KOPT-K1 (cell line): ENCODE measurements around the gene KLK8.
"Not testable (repeated sequence)": the region's sequence is repeated elsewhere in the genome, so short reads cannot be mapped to it uniquely, and the experiment has no call there.

Experiments
- H3K27ac ChIP-seq: fragments of 200-600 bp; sonication (generic); 2 replicates; pipeline ENCODE4 v1.5.1; 2016; ENCODE audit warnings: antibody characterized with exemption, mild to moderate bottlenecking, low read depth, low read length; ENCODE audit not compliant: poor library complexity, severe bottlenecking
- H3K36me3 ChIP-seq: fragments of 200-600 bp; sonication (generic); 2 replicates; pipeline ENCODE4 v1.5.1; 2017; ENCODE audit warnings: antibody characterized with exemption, mild to moderate bottlenecking, low read length, moderate library complexity; ENCODE audit not compliant: insufficient read depth
- H3K9me3 ChIP-seq: fragments of 200-600 bp; sonication (generic); 2 replicates; pipeline ENCODE4 v1.5.1; 2017; ENCODE audit warnings: antibody characterized with exemption, low read length, mild to moderate bottlenecking; ENCODE audit not compliant: insufficient read depth, poor library complexity, severe bottlenecking

The KLK8 gene

GRCh38 chr19:50981587-50982146 lies 19.7 kb downstream of the KLK8 start:
- H3K36me3 ChIP-seq = no peaks in the 10 kb centered on the region
- no peak overlapping the region for H3K27ac ChIP-seq
- H3K9me3 ChIP-seq = no peaks in the 10 kb centered on the region

DNA sequence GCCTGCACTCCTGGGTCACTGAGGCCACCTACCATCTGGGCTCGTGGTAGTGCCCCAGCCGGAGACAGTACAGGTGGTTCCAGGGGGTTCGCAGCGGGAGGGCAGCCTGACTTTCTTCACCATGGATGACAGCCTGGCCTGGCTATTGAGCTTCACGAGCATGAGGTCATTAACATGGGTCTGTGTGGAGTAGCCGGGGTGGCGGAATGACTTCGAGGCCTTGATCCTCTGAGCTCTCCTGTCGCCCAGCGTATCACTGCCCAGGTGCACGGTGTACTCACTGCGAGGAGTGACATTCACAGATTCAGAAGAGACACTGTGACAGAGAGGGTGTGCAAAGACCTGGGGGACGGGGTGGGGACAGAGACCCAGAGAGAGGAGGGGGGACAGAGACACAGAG lies 21.2 kb downstream of the KLK8 start:
- H3K9me3 ChIP-seq = no peaks in the 10 kb centered on the region

DNA sequence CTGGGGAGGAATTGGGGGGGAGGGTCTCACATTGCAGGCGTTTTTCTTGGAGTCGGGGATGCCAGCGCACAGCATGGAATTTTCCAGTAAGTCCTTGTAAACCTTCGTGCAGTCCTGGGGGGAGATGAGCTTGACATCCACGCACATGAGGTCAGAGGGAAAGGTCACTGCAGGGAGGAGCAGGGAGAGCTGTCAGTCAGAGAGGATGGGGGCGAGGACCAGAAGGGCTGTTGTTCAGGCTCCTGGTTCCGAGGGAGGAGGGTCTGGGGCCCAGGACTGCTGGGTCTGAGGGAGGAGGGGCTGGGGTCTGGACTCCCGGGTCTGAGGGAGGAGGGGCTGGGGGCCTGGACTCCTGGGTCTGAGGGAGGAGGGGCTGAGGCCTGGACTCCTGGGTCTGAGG lies 21.6 kb downstream of the KLK8 start:
- no peak overlapping the region for H3K27ac ChIP-seq

More for the DNA sequence above, 21.2 kb downstream of the KLK8 start:
- no peaks in the 10 kb centered on the region for H3K36me3 ChIP-seq
- H3K27ac ChIP-seq = no peak overlapping the region

GRCh38 chr19:50978772-50979390 lies 22.5 kb downstream of the KLK8 start:
- H3K36me3 ChIP-seq = no peaks in the 10 kb centered on the region
- H3K9me3 ChIP-seq = no peaks in the 10 kb centered on the region
- H3K27ac ChIP-seq = no peak overlapping the region

More for the DNA sequence above, 21.6 kb downstream of the KLK8 start:
- H3K9me3 ChIP-seq = no peaks in the 10 kb centered on the region
- no peaks in the 10 kb centered on the region for H3K36me3 ChIP-seq

DNA sequence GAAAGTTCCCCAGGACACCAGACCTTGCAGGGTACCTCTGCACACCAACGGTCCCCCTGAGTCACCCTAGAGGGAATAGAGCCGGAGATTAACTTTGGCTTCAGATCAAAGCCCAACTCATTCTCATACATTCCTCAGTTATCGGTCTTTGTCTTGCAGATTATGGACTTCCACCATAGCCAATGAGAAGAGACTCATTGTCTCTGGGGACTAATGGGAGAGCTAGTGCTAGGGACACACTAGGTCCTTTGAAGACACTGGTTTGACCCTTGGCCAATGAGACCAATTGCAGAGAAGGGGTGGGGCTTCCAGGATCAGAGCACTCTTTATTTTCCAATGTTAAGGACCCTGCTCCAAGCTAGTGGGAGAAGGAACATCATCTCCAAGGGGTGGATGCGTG lies 23.8 kb downstream of the KLK8 start:
- H3K27ac ChIP-seq = no peak overlapping the region
- H3K36me3 ChIP-seq = no peaks in the 10 kb centered on the region
- H3K9me3 ChIP-seq = no peaks in the 10 kb centered on the region

GRCh38 chr19:50975766-50976165 lies 25.6 kb downstream of the KLK8 start:
- H3K9me3 ChIP-seq = no peaks in the 10 kb centered on the region
- no peak overlapping the region for H3K27ac ChIP-seq
- no peaks in the 10 kb centered on the region for H3K36me3 ChIP-seq

GRCh38 chr19:50974702-50975556 lies 26.5 kb downstream of the KLK8 start:
- Histone ChIP-seq H3K36me3 (no peaks in the 10 kb centered on the region), H3K9me3 (no peaks in the 10 kb centered on the region), H3K27ac (no peak overlapping the region)

- Histone ChIP-seq H3K36me3 (no peaks in the 10 kb centered on the region), H3K9me3 (no peaks in the 10 kb centered on the region), H3K27ac (no peak overlapping the region)
These were observed 28.5 kb downstream of the KLK8 start for GRCh38 chr19:50972795-50973376.

GRCh38 chr19:50969810-50970209 lies 31.6 kb downstream of the KLK8 start:
- H3K9me3 ChIP-seq, H3K27ac ChIP-seq, H3K36me3 ChIP-seq: not testable (repeated sequence)

DNA sequence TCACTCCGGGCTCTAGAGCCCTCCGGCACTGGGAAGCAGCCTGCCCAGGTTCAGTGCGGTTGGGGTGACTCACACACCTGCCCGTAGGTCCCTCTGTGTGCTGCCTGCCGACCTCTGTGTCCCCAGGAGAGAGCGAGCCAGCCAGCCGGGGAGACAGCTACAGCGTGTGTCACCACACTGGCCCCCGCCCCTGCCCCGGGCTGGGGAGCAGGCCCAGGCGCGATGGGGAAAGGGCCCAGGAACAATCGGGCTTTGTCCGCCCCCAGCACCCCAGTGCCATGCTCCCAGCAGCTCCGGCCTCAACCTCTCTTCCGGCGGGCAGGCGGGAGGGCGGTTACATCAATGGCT lies 32.0 kb downstream of the KLK8 start, which contains the start of gene KLK6:
TSS of gene KLK6 (minus strand) at position 179 of the 348 bp plus-strand sequence. CDS start 1,487 bp downstream, outside the sequence.
- Histone ChIP-seq H3K27ac (no peak within 1 kb of the TSS), H3K36me3 (no peaks in the 10 kb centered on the region), H3K9me3 (no peaks in the 10 kb centered on the region)

DNA sequence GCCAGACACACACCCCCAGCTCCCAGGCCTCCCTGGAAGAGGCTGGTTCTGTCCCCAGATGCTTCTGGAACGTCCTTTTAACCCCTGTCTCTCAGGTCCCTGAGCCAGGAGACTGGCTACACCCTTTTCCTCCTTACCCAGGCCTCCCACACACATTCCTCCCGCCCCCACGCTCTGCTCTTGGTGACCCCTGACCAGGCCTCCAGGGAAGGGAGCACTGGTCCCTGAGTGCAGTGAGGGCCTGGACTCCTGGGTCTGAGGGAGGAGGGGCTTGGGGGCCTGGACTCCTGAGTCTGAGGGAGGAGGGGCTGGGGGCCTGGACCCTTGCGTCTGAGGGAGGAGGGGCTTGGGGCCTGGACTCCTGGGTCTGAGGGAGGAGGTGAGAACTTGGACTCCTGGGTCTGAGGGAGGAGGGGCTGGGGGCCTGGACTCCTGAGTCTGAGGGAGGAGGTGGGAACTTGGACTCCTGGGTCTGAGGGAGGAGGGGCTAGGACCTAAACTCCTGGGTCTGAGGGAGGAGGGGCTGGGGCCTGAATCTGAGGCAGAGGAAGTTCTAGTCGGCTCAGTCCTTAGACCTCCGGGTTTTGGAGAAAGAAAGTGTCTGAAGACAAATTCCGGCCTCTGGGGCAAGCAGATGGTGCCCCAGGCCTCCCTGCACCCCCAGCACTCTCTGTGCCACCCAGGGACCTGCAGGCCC lies 32.5 kb downstream of the KLK8 start:
- H3K27ac ChIP-seq = no peak overlapping the region

GRCh38 chr19:50967929-50968715 lies 33.3 kb downstream of the KLK8 start:
- no peak overlapping the region for H3K27ac ChIP-seq
- H3K36me3 ChIP-seq = no peaks in the 10 kb centered on the region
- no peaks in the 10 kb centered on the region for H3K9me3 ChIP-seq

More for the DNA sequence above, 32.5 kb downstream of the KLK8 start:
- H3K36me3 ChIP-seq = no peaks in the 10 kb centered on the region
- no peaks in the 10 kb centered on the region for H3K9me3 ChIP-seq

GRCh38 chr19:50964266-50964665 lies 37.1 kb downstream of the KLK8 start:
- H3K9me3 ChIP-seq = no peaks in the 10 kb centered on the region
- no peaks in the 10 kb centered on the region for H3K36me3 ChIP-seq
- no peak overlapping the region for H3K27ac ChIP-seq

- Histone ChIP-seq H3K27ac (no peak overlapping the region), H3K9me3 (no peaks in the 10 kb centered on the region), H3K36me3 (no peaks in the 10 kb centered on the region)
These were observed 38.0 kb downstream of the KLK8 start for GRCh38 chr19:50963381-50963780.
